NCI-H748 treated with DMSO at 0.1 percent for 48 hours (cell line): ENCODE results near the gene EDNRA.

ENCODE experiments used
- DNase-seq: peaks from one replicate; lab custom pipeline; 2025; lab: John Stamatoyannopoulos, UW

The EDNRA gene

GRCh38 chr4:147589586-147589985 lies 108.7 kb downstream of the EDNRA start:
- no peak for DNase-seq

GRCh38 chr4:147590249-147590920 lies 109.5 kb downstream of the EDNRA start:
- DNase-seq = peak; percentile 2

DNA sequence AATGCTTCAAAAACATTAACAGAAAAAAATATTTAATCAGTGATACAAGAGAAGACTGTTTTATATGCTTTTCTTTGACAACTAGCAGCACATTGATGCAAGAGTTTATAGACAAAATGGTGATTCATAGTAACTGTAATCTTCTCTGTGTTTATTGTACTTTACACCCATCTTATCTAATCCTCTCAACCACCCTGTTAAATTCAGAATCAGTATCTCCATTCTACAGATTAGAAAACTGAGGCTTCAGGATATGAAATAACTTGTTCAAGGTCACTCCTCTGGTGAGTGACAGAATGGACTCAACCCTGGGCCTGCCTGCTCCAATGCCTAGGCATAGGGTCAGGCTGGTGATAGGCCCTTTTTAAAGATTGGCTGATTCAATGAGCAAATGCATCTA lies 110.2 kb downstream of the EDNRA start:
- DNase-seq = no peak

DNA sequence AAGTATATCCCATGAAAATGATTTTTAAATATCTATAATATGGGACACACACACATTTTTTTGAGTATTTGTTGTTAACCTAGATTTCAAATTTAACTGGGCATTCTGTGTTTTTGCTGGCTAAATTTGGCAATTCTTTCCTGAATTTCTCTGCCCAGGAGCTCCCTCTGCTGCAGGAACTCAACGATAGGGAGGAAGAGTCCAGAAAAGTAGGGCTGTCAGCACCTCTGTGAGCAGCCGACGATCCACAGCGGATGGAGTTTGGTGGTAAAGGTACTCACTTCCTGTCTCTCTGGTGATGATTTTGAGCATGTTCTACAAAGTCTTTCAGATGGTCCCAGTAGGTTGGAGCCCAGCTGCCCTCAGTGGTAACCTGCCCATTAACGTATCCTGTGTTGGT lies 113.2 kb downstream of the EDNRA start:
- DNase-seq = no peak
